Astrocyte of the spinal cord (primary cell): ENCODE data around the gene RAB1A.
"Not testable (repeated sequence)": the region's sequence is repeated elsewhere in the genome, so short reads cannot be mapped to it uniquely, and the experiment has no call there.

Experiments
- DNase-seq: peaks from one replicate; pipeline ENCODE4 v3.0.0; 2011; ENCODE audit warnings: low read depth, low spot score
- H3K4me3 ChIP-seq: 2 replicates; pipeline ENCODE4 v1.5.1; 2011; ENCODE audit warnings: low read depth, mild to moderate bottlenecking, low read length, moderate library complexity
- in situ Hi-C: cut with HindIII; loops from 2 replicates; pipeline ENCODE4 v1.10.0; 2017; ENCODE audit warnings: low sequenced_read_pairs
- TF ChIP-seq, protein P1 (sequence below): IDR thresholded peaks from 2 replicates; pipeline ENCODE4 v1.5.1; 2012; ENCODE audit warnings: low read depth, mild to moderate bottlenecking, low read length, inconsistent platforms

Gene RAB1A

GRCh38 chr2:65129826-65130663 is at the start of gene RAB1A:
Gene RAB1A, minus strand, starts transcription at chr2:65130106. Its CDS starts 191 bp downstream, at chr2:65129915.
- DNase-seq: peak; percentile 100
- peak within 1 kb of the TSS; percentile 99 for H3K4me3 ChIP-seq
- TF ChIP-seq, protein P1, sequence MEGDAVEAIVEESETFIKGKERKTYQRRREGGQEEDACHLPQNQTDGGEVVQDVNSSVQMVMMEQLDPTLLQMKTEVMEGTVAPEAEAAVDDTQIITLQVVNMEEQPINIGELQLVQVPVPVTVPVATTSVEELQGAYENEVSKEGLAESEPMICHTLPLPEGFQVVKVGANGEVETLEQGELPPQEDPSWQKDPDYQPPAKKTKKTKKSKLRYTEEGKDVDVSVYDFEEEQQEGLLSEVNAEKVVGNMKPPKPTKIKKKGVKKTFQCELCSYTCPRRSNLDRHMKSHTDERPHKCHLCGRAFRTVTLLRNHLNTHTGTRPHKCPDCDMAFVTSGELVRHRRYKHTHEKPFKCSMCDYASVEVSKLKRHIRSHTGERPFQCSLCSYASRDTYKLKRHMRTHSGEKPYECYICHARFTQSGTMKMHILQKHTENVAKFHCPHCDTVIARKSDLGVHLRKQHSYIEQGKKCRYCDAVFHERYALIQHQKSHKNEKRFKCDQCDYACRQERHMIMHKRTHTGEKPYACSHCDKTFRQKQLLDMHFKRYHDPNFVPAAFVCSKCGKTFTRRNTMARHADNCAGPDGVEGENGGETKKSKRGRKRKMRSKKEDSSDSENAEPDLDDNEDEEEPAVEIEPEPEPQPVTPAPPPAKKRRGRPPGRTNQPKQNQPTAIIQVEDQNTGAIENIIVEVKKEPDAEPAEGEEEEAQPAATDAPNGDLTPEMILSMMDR: peak; percentile 29
- in situ Hi-C loops: no loop called here

DNA sequence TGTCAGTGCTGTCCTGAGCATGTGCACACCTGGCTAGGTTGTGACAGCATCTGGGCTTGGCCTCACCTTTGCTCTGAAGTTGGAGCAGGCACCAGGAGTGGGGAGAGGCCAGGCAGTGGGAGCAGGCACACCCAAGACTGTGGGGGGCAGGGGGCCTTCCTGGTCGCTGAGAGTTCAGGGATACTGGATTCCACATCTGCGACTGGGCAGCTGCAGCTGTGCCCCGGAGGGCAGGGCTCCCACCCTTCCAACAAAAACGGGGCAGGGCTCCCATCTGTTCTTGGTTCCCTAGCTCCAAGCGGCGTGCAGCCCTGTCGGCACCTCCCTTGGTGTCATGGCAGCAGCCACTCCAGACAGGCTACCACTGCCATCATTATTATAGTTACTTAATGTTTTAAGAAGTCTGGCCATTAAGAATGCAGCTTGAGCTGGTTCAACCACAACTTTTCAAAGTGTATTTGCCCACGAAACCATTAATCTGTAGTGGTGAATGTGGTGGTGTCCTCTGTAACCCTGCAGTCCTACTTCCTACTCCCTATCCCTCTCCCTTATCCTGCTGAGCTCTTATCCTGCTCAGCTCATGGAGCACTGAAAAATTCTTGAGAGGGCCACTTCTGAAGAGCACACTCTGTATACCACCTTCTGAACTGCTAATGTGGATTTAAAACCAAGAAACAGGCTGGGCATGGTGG is 48.0 kb upstream of the RAB1A start:
- H3K4me3 ChIP-seq: no peak overlapping the region
- in situ Hi-C loops: no loop called here
- TF ChIP-seq, protein P1: no peak
- peak; percentile 22 for DNase-seq

DNA sequence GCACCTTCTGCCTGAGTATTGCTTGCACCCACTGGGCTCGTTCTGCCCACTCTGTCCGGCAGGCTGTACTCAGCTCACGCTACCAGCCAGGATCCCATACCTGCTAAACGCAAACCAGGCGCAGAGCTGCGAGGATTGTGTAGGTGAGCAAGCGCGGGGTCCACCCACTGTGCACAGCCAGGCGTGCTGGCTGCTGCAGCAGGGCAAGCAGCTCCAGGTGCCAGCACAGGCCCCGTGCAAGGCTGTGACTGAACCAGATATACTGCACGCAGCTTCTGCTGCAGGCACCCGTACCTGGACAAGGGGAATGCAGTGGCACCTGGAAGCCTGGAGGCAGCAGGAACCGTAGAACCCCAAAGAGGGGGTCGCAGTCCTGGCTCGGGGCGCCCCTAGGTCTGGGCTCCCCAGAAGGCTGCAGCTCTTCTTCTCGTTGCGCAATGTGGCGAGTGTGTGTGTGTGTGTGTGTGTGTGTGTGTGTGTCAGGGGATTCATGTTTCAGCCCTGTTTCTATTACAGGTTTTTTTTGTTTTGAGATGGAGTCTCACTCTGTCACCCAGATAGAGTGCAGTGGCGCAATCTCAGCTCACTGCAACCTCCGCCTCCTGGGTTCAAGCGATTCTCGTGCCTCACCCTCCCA is 46.1 kb upstream of the RAB1A start:
- no peak overlapping the region for H3K4me3 ChIP-seq
- in situ Hi-C loops: no loop called here
- TF ChIP-seq, protein P1: no peak
- DNase-seq: no peak

- DNase-seq, in situ Hi-C loops, H3K4me3 ChIP-seq: not testable (repeated sequence)
Measured at GRCh38 chr2:65174031-65174430, 44.1 kb upstream of the RAB1A start.

DNA sequence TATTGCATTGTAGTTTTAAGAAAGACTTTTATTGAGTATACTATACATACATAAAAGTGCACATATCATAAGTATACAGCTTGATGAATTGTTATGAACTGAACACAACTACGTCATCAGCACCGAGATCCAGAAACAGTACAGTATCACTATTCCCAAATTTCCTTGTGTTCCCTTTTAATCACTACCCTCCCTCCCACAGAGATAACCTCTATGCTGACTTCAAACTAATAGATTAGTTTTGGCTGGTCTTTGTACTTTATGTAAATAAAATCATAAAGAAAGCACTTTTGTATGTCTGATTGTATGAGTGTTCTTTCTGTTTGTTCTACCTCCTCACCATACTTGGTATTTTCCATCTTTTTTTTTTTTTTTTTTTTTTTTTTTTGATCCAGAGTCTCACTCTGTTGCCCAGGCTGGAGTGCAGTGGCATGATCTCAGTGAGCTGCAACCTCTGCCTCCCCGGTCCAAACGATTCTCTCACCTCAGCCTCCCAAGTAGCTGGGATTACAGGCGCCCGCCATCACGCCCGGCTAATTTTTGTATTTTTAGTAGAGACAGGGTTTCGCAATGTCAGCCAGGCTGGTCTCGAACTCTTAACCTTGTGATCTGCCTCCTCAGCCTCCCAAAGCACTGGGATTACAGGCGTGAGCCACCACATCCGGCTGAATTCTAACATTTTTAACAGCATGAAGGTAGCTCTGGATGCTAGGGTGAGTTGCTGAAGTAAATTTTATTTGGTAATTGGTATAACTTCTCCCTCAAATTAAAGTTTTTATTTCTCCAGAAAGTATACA is 43.3 kb upstream of the RAB1A start:
- DNase-seq: no peak
- in situ Hi-C loops: no loop called here
- TF ChIP-seq, protein P1: no peak
- no peak overlapping the region for H3K4me3 ChIP-seq

DNA sequence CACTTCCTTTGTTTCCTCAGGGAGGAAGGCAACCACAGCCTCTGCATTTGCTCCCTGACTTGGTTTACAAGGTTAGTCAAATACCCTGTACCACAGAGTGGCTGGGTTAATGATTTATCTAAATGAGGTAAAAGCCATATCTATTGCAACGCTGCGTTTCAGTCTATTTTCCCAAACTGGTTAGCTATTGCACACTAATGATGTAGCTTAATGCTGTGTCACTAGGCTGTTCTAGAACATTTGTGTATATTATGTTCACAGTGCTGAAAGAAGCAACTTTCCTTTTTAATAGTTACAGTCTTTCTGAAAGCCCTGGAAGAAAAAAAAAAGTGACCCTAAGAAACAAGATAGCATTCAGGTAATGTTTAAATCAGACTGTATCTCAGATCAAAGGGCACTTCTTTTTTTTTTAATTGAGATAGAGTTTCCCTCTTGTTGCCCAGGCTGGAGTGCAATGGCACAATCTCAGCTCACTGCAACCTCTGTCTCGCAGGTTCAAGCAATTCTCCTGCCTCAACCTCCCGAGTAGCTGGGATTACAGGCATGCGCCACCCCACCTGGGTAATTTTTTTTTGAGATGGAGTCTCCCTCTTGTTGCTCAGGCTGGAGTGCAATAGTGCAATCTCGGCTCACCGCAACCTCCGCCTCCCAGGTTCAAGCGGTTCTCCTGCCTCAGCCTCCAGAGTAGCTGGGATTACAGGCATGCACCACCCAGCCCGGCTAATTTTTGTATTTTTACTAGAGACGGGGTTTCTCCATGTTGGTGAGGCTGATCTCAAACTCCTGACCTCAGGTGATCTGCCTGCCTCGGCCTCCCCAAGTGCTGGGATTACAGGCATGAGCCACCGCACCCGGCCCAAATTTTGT is 40.9 kb upstream of the RAB1A start:
- in situ Hi-C loops, DNase-seq, H3K4me3 ChIP-seq: not testable (repeated sequence)
